SK-N-SH (cell line): Measurements from ENCODE around the gene POP7. TPM values are rescaled to one million over a fixed set of nuclear protein-coding genes. Genes with fewer than 3 reads are reported as not detected.

Experiments
- CTCF ChIA-PET: fragments of 300-600, 350-600 bp; formaldehyde crosslinking; extraction: SDS; loops from one replicate; lab custom pipeline; 2021; lab: Yijun Ruan, JAX
- POLR2A ChIA-PET: fragments of 350-600 bp; sonication (Branson Sonifier 250); formaldehyde crosslinking; extraction: SDS; loops from one replicate; lab custom pipeline; 2020; ENCODE audit warnings: antibody characterized with exemption, inconsistent platforms; lab: Yijun Ruan, JAX
- DNase-seq: peaks from one replicate; pipeline ENCODE4 v3.0.0; 2012
- H2AFZ ChIP-seq: fragments of 200-600 bp; sonication (generic); 2 replicates; pipeline ENCODE4 v1.8.1; 2016; ENCODE audit warnings: antibody characterized with exemption, mild to moderate bottlenecking, low read depth
- H3F3A ChIP-seq: fragments of 200-600 bp; sonication (generic); replicated peaks from 2 replicates; pipeline ENCODE3; 2016; ENCODE audit warnings: antibody characterized with exemption, mild to moderate bottlenecking; ENCODE audit not compliant: insufficient read depth
- H3K27ac ChIP-seq, 2 experiments: fragments of 200-500 bp in 1 of 2; fragments of 200-600 bp in 1 of 2; sonication (Bioruptor generic) in 1 of 2; sonication (generic), shearing (Covaris generic) in 1 of 2; 2 replicates each; pipeline versions ENCODE4 v1.5.1 to v1.6.1; 2014 to 2016; ENCODE audit warnings: low read depth in 2 of 2, inconsistent platforms in 1 of 2, low read length in 1 of 2, mild to moderate bottlenecking in 1 of 2, mixed read lengths in 1 of 2
- H3K27me3 ChIP-seq: fragments of 200-600 bp; sonication (generic), shearing (Covaris generic); 2 replicates; pipeline ENCODE4 v1.6.1; 2016; ENCODE audit warnings: mixed run types; ENCODE audit not compliant: insufficient read depth
- H3K36me3 ChIP-seq, 2 experiments: fragments of 200-500 bp in 1 of 2; fragments of 200-600 bp in 1 of 2; sonication (Bioruptor generic) in 1 of 2; sonication (generic) in 1 of 2; replicated peaks in 1 of 2; 2 replicates each; pipeline versions ENCODE3 to v1.5.1; 2014 to 2016; ENCODE audit warnings: low read length in 1 of 2, mild to moderate bottlenecking in 1 of 2; ENCODE audit not compliant: insufficient read depth in 2 of 2, control insufficient read depth in 1 of 2
- H3K4me1 ChIP-seq, 2 experiments: fragments of 200-500 bp in 1 of 2; fragments of 200-600 bp in 1 of 2; sonication (Bioruptor generic) in 1 of 2; sonication (generic), shearing (Covaris generic) in 1 of 2; 2 replicates each; pipeline versions ENCODE4 v1.5.1 to v1.6.1; 2014 to 2016; ENCODE audit warnings: low read depth in 1 of 2, low read length in 1 of 2, mixed run types in 1 of 2; ENCODE audit not compliant: insufficient read depth in 2 of 2, control insufficient read depth in 1 of 2
- H3K4me2 ChIP-seq: fragments of 200-600 bp; sonication (generic), shearing (Covaris generic); 2 replicates; pipeline ENCODE4 v1.6.1; 2017; ENCODE audit warnings: mixed run types
- H3K4me3 ChIP-seq, 2 experiments: fragments of 200-500 bp in 1 of 2; fragments of 200-600 bp in 1 of 2; sonication (Bioruptor generic) in 1 of 2; sonication (generic), shearing (Covaris generic) in 1 of 2; 2 replicates each; pipeline versions ENCODE4 v1.5.1 to v1.8.1; 2014 to 2016; ENCODE audit warnings: low read depth in 2 of 2, inconsistent platforms in 1 of 2, low read length in 1 of 2, mild to moderate bottlenecking in 1 of 2, mixed read lengths in 1 of 2, moderate library complexity in 1 of 2
- H3K79me2 ChIP-seq: fragments of 200-600 bp; sonication (generic); 2 replicates; pipeline ENCODE4 v1.8.1; 2017; ENCODE audit warnings: mild to moderate bottlenecking; ENCODE audit not compliant: insufficient read depth
- H3K9ac ChIP-seq: fragments of 200-600 bp; sonication (generic); 2 replicates; pipeline ENCODE4 v1.6.1; 2017; ENCODE audit warnings: mixed run types
- H3K9me2 ChIP-seq: fragments of 200-600 bp; sonication (generic); 2 replicates; pipeline ENCODE4 v1.6.1; 2017; ENCODE audit warnings: mixed run types
- H3K9me3 ChIP-seq: fragments of 200-600 bp; sonication (generic); 2 replicates; pipeline ENCODE4 v1.6.1; 2017; ENCODE audit warnings: mixed run types, mild to moderate bottlenecking, moderate library complexity
- H4K20me1 ChIP-seq: fragments of 200-600 bp; sonication (generic); 2 replicates; pipeline ENCODE4 v1.6.1; 2017; ENCODE audit warnings: mild to moderate bottlenecking, mixed run types; ENCODE audit not compliant: insufficient read depth
- EP300 ChIP-seq, 2 experiments: IDR thresholded peaks; 2 replicates each; pipeline versions ENCODE4 v1.4.0 to v1.6.1; 2012; ENCODE audit warnings: borderline replicate concordance in 1 of 2, low read depth in 1 of 2, low read length in 1 of 2
- EZH2phosphoT487 ChIP-seq: fragments of 200-600 bp; sonication (generic); IDR thresholded peaks from 2 replicates; pipeline ENCODE4 v1.6.1; 2017; ENCODE audit warnings: low read depth, mixed run types, mild to moderate bottlenecking, antibody characterized with exemption, moderate library complexity, borderline replicate concordance
- FOXJ3 ChIP-seq: sonication (generic); formaldehyde crosslinking; IDR thresholded peaks from 2 replicates; pipeline ENCODE4 v1.5.1; 2020; ENCODE audit warnings: mild to moderate bottlenecking, missing genetic modification reagents
- GABPA ChIP-seq: IDR thresholded peaks from 2 replicates; pipeline ENCODE4 v1.4.0; 2012; ENCODE audit warnings: low read depth, mild to moderate bottlenecking
- IRF3 ChIP-seq: fragments of 150-350 bp; IDR thresholded peaks from 2 replicates; pipeline ENCODE4 v1.6.1; 2016; ENCODE audit warnings: mild to moderate bottlenecking, low read depth, low read length
- MAX ChIP-seq: IDR thresholded peaks from 2 replicates; pipeline ENCODE4 v1.4.0; 2012; ENCODE audit warnings: low read depth
- NFIC ChIP-seq: IDR thresholded peaks from 2 replicates; pipeline ENCODE4 v1.4.0; 2012; ENCODE audit warnings: borderline replicate concordance
- PBX3 ChIP-seq: IDR thresholded peaks from 2 replicates; pipeline ENCODE4; 2012
- POLR2AphosphoS5 ChIP-seq: IDR thresholded peaks from 2 replicates; pipeline ENCODE4 v1.6.1; 2012; ENCODE audit warnings: low read depth, low read length
- RFX5 ChIP-seq: IDR thresholded peaks from 2 replicates; pipeline ENCODE4 v1.6.1; 2012; ENCODE audit warnings: mild to moderate bottlenecking, improper control_type of control experiment, low read length
- RXRA ChIP-seq: IDR thresholded peaks from 2 replicates; pipeline ENCODE4 v1.4.0; 2012; ENCODE audit warnings: low read depth, mild to moderate bottlenecking, borderline replicate concordance
- SIN3A ChIP-seq: IDR thresholded peaks from 2 replicates; pipeline ENCODE4 v1.6.1; 2012; ENCODE audit warnings: low read depth, mild to moderate bottlenecking, low read length, moderate library complexity, borderline replicate concordance
- TCF12 ChIP-seq: IDR thresholded peaks from 2 replicates; pipeline ENCODE4 v1.4.0; 2012
- WGBS: methylation state at CpG from one replicate; pipeline ENCODE4 v1.1.6; 2017; ENCODE audit warnings: low lambda C conversion rate; 5-methylcytosine and 5-hydroxymethylcytosine counted together
- polyA plus RNA-seq, 3 experiments: library from polyadenylated mRNA; depleted of rRNA; stranded (reverse); fragments of >200 nt; gene quantifications; 2 replicates each; pipeline ENCODE4 v1.2.3, GENCODE V29; 2012
- TF ChIP-seq, protein P1 (sequence below): IDR thresholded peaks from 2 replicates; pipeline ENCODE4 v1.6.1; 2012; ENCODE audit warnings: mild to moderate bottlenecking, low read depth, low read length, moderate library complexity
- TF ChIP-seq, protein P2 (sequence below): IDR thresholded peaks from 2 replicates; pipeline ENCODE4 v1.4.0; 2012; ENCODE audit warnings: low read depth, borderline replicate concordance

Gene POP7
- polyA plus RNA-seq, 1 of the 3 experiments (the other 2 are of a cell fraction): 81.8 TPM

DNA sequence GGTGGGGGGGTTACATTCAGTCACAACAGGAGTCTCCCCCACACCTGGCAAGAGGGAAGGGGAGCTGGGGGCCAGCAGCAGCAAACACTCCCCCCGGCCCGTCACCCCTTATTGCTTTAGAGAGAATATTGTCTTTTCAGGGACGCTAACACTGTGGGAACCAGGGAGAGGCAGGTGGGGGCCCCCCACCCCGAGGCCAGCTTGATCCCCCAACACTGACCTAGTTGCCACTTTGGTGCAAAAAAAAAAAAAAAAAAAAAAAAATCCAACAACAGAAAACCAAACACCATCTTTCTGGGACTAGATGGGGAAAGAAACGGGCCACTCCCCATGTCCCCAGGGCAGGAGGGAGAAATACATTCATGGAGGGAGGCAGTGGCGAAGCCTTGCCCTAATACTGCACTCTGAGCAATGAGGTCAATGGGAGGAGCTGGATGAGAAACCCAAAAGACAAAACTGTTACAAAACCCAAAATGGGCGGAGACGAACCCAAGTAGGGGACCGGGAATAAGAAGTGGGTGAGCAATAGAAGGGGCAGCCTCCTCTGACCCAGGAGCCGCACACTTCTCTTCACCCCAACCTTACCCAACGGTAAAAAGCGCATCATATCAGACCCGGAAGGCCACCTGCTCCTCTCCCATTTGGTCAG, 25.9 kb upstream of the POP7 start:
- H3K27ac ChIP-seq: peak overlapping the region in 1 of 2 experiments; percentile 73; a peak in 1 of 4 replicates
- no peak overlapping the region for H2AFZ ChIP-seq
- H3K9me2 ChIP-seq: no peaks in the 10 kb centered on the region
- POLR2A ChIA-PET: interaction anchor here (0.5 to 6.3 kb wide), 10 partner anchors 11 to 192 kb away, joined by 3 to 23 read pairs (median 4); partner anchors contain the start of genes ACTL6B, GIGYF1 and MOSPD3
- H3K9ac ChIP-seq: no peak overlapping the region
- CTCF ChIA-PET: interaction anchor here (0.8 to 10.5 kb wide), 12 partner anchors 13 to 197 kb away, joined by 3 to 227 read pairs (median 5); partner anchors contain the start of genes ACTL6B, FBXO24, GIGYF1 and LRCH4
- TF ChIP-seq MAX (no peak), GABPA (0 out of 2 replicates have a peak, but pooled peaks have one; percentile 12), NFIC (no peak)
- H3K9me3 ChIP-seq: no peaks in the 10 kb centered on the region
- peaks cover 37 to 84% of the 10 kb centered on the region in 2 experiments for H3K36me3 ChIP-seq
- H3K79me2 ChIP-seq: peaks cover 35% of the 10 kb centered on the region
- no peaks in the 10 kb centered on the region for H3K27me3 ChIP-seq
- DNase-seq: peak; percentile 44
- peaks cover 0 to 35% of the 10 kb centered on the region in 2 experiments; a peak in 1 of 4 replicates for H3K4me1 ChIP-seq
- peaks cover 61% of the 10 kb centered on the region for H3F3A ChIP-seq
- H3K4me2 ChIP-seq: no peak overlapping the region
- WGBS: 91% methylated on average over 13 of the region's 13 CpGs
- peaks cover 56% of the 10 kb centered on the region for H4K20me1 ChIP-seq
- H3K4me3 ChIP-seq: no peak overlapping the region

DNA sequence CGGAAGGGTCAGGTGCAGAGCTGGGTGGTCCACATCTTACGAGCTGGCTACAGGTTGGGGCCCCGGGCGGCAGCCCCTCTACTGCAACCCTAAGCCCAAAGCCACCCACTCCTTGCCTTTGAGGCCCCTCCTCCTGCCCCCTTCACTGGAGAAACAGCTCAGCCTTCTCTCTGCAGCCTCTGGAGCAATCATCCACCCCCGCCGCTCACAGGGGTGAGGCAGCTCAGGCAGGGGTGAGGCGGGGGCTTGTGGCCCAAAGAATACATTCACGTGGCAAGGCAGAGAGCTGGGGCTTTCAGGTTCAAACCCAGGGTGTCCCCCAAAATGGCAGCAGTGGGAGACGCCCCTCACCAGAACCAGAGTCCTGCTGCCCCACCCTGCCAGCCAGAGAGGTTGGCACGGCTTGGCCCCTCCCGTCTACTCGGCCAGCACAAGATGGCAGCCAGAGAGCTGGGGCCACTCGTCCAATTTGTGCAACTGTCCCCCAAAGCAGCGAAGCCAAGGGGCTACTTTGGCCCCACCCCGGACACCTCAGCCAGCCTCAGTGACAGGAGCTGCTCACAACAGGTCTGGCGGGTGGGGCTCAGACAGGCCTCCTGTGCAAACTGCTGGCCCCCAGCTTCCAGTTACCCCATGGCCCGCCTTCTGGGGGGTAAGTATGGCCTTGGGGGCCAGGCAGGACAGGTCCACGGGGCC, 25.2 kb upstream of the POP7 start:
- peaks cover 28% of the 10 kb centered on the region for H3K79me2 ChIP-seq
- peaks cover 56% of the 10 kb centered on the region for H4K20me1 ChIP-seq
- TF ChIP-seq, protein P1, sequence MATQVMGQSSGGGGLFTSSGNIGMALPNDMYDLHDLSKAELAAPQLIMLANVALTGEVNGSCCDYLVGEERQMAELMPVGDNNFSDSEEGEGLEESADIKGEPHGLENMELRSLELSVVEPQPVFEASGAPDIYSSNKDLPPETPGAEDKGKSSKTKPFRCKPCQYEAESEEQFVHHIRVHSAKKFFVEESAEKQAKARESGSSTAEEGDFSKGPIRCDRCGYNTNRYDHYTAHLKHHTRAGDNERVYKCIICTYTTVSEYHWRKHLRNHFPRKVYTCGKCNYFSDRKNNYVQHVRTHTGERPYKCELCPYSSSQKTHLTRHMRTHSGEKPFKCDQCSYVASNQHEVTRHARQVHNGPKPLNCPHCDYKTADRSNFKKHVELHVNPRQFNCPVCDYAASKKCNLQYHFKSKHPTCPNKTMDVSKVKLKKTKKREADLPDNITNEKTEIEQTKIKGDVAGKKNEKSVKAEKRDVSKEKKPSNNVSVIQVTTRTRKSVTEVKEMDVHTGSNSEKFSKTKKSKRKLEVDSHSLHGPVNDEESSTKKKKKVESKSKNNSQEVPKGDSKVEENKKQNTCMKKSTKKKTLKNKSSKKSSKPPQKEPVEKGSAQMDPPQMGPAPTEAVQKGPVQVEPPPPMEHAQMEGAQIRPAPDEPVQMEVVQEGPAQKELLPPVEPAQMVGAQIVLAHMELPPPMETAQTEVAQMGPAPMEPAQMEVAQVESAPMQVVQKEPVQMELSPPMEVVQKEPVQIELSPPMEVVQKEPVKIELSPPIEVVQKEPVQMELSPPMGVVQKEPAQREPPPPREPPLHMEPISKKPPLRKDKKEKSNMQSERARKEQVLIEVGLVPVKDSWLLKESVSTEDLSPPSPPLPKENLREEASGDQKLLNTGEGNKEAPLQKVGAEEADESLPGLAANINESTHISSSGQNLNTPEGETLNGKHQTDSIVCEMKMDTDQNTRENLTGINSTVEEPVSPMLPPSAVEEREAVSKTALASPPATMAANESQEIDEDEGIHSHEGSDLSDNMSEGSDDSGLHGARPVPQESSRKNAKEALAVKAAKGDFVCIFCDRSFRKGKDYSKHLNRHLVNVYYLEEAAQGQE: no peak
- TF ChIP-seq PBX3 (peak; percentile 4; the same call in 1 of the 2 replicates), SIN3A (no peak), POLR2AphosphoS5 (peak; percentile 38; the same call in 1 of the 2 replicates), RXRA (no peak), EP300 (IDR thresholded peaks at IDR 0.05; ENCODE audit: borderline replicate concordance in 1 of 2, low read depth in 1 of 2, low read length in 1 of 2) (no peak), FOXJ3 (no peak), TCF12 (no peak), GABPA (no peak), EZH2phosphoT487 (no peak), IRF3 (no peak), RFX5 (no peak), NFIC (no peak)
- TF ChIP-seq, protein P2, sequence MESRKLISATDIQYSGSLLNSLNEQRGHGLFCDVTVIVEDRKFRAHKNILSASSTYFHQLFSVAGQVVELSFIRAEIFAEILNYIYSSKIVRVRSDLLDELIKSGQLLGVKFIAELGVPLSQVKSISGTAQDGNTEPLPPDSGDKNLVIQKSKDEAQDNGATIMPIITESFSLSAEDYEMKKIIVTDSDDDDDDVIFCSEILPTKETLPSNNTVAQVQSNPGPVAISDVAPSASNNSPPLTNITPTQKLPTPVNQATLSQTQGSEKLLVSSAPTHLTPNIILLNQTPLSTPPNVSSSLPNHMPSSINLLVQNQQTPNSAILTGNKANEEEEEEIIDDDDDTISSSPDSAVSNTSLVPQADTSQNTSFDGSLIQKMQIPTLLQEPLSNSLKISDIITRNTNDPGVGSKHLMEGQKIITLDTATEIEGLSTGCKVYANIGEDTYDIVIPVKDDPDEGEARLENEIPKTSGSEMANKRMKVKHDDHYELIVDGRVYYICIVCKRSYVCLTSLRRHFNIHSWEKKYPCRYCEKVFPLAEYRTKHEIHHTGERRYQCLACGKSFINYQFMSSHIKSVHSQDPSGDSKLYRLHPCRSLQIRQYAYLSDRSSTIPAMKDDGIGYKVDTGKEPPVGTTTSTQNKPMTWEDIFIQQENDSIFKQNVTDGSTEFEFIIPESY: no peak

More for the DNA sequence above, 25.2 kb upstream of the POP7 start:
- POLR2A ChIA-PET: interaction anchor here (0.5 to 3.5 kb wide), 8 partner anchors 10 to 192 kb away, joined by 3 to 14 read pairs (median 4); partner anchors contain the start of genes ACTL6B, GIGYF1 and MOSPD3
- Histone ChIP-seq H3K9ac (no peak overlapping the region), H3K4me2 (no peak overlapping the region), H3F3A (peaks cover 61% of the 10 kb centered on the region), H3K9me2 (no peaks in the 10 kb centered on the region), H3K4me3 (no peak overlapping the region), H3K36me3 (peaks cover 37 to 91% of the 10 kb centered on the region in 2 experiments), H3K9me3 (no peaks in the 10 kb centered on the region), H2AFZ (no peak overlapping the region), H3K27ac (peak overlapping the region; percentile 2 to 9; a peak in 1 of 4 replicates), H3K4me1 (peaks cover 0 to 35% of the 10 kb centered on the region in 2 experiments; a peak in 1 of 4 replicates), H3K27me3 (no peaks in the 10 kb centered on the region)
- CTCF ChIA-PET: interaction anchor here (0.8 to 10.5 kb wide), 11 partner anchors 12 to 198 kb away, joined by 3 to 227 read pairs (median 5); partner anchors contain the start of genes ACTL6B, FBXO24, GIGYF1 and LRCH4
- 97% methylated on average over 9 of the region's 18 CpGs for WGBS
- peak; percentile 50 for DNase-seq
